ENCODE data around the gene CHRNB4.

- TF ChIP-seq POLR2A (IDR thresholded peaks at IDR 0.05) (no peak), CTCF (IDR thresholded peaks at IDR 0.05) (no peak), POLR2AphosphoS5 (IDR thresholded peaks at IDR 0.05) (no peak), EP300 (IDR thresholded peaks at IDR 0.05) (no peak)
Observed at GRCh38 chr15:78634210-78635145, 6.5 kb downstream of the CHRNB4 start.

All from gastroesophageal sphincter (tissue), 3 donors.